Fibroblast of villous mesenchyme (primary cell): ENCODE measurements around the gene WHRN. TPM values are rescaled to one million over a fixed set of nuclear protein-coding genes. Genes with fewer than 3 reads are reported as not detected.

Experiments
- DNase-seq: peaks from one replicate; pipeline ENCODE4 v3.0.0-alpha.2; 2010; ENCODE audit warnings: low read depth
- H3K4me3 ChIP-seq: 2 replicates; pipeline ENCODE4 v1.5.1; 2011; ENCODE audit warnings: low read depth, mild to moderate bottlenecking, low read length
- total RNA-seq: library from RNA; depleted of rRNA; stranded (reverse); fragments of >200 nt; gene quantifications from 2 replicates; pipeline ENCODE4 v1.2.3, GENCODE V29; 2012
- TF ChIP-seq, protein P1 (sequence below): IDR thresholded peaks from 2 replicates; pipeline ENCODE4 v1.5.1; 2012; ENCODE audit warnings: low read depth, mild to moderate bottlenecking, low read length; ENCODE audit not compliant: insufficient read depth

The WHRN gene
- total RNA-seq, 1 donor, result 1.3 TPM

DNA sequence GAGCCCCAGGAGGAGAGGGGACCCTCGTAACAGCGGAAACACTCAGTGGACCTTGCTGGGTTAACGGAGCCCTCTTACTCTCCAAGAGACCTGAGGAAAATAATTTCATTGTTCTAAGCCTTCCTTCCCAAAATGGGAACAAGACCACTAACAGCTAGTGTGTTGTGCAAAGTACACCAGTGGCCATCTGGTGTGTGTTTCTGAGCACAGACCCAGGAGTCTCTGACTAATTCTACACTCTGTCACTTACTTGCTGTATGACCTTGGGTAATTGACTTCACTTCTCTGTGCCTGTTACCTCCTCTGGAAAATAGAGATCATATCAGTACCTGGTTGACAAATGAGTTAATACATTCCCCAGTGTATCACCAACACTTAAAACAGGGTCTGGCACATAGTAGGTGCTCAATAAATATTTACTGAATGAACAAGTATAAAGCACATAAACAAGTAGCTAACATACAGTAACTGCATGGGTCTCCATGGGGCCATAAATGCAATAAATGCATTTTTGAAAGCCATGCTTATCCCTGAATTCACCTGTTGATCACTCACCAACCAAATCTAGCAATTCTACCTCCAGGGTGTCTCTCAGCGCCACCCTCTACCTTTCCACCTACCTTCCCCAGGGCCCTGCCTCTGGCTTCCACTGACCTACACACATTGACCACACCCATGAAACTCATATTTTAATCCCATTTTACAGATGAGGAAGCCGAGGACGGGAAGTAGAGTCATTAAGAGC lies 72.8 kb downstream of the WHRN start:
- TF ChIP-seq, protein P1, sequence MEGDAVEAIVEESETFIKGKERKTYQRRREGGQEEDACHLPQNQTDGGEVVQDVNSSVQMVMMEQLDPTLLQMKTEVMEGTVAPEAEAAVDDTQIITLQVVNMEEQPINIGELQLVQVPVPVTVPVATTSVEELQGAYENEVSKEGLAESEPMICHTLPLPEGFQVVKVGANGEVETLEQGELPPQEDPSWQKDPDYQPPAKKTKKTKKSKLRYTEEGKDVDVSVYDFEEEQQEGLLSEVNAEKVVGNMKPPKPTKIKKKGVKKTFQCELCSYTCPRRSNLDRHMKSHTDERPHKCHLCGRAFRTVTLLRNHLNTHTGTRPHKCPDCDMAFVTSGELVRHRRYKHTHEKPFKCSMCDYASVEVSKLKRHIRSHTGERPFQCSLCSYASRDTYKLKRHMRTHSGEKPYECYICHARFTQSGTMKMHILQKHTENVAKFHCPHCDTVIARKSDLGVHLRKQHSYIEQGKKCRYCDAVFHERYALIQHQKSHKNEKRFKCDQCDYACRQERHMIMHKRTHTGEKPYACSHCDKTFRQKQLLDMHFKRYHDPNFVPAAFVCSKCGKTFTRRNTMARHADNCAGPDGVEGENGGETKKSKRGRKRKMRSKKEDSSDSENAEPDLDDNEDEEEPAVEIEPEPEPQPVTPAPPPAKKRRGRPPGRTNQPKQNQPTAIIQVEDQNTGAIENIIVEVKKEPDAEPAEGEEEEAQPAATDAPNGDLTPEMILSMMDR, result no peak
- DNase-seq, result no peak
- H3K4me3 ChIP-seq, result no peak overlapping the region

DNA sequence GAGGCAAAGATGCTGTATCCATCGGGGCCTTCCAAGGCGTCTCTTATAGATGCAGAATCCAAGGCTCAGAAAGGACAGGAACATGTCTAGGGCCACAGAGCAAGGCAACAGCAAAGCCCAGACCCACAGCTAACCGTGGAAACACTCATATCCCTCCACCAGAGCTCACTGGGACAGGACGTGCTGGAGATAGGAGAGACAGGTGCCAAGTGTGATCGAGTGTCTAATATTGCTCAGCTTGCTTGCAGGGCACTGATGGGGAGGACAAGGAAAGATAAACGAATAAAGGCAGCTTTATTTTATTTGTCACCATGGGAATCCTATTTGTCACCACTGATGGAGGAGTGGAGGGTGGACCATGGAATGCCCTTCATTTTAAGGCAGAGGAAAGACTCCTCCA lies 73.5 kb downstream of the WHRN start:
- TF ChIP-seq, protein P1, result no peak
- no peak overlapping the region for H3K4me3 ChIP-seq
- no peak for DNase-seq

DNA sequence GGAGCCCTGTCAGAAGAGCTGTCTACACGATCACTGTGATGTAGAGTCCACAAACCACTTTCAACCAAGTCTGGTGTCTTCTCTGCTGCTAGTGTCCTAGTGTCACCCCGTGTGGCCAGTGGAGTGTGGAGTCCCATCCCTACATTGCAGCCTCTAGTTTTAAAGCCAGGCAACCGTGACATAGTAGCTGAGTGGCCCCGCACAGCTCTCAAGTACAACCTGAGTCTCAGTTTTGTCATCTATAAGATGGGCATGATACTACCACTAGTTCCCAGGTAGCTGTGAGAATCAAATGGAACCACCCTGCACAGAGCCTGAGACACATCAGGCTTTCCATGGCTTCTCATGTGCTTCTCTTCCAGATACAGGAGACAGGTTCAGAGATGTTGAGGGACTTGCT lies 74.3 kb downstream of the WHRN start:
- no peak for DNase-seq
- no peak overlapping the region for H3K4me3 ChIP-seq
- TF ChIP-seq, protein P1, result no peak

- no peak for DNase-seq
- H3K4me3 ChIP-seq, result no peak overlapping the region
- TF ChIP-seq, protein P1, result no peak
Observed at GRCh38 chr9:114430457-114430856, 74.8 kb downstream of the WHRN start.

DNA sequence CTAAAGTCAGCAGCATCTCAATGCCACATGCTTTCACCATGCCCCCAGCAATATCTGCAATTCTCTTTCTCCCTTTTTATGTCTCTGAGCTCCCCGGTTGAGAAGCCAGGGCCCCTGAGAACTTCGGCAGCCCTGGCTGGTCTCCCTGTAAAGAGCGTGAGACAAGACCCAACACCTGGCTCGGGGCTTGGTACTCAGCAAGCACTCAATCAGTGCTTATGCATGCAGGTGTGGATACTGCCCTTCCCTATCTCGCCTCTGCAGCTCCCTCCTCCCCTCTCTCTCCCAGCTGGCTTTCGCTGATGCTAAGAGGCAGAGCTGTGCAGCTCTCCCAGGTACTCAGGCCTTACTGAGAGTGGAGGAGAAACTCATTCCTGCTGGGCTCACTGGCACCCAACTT lies 75.8 kb downstream of the WHRN start:
- TF ChIP-seq, protein P1, result no peak
- DNase-seq, result no peak
- no peak overlapping the region for H3K4me3 ChIP-seq

GRCh38 chr9:114428466-114428865 lies 76.8 kb downstream of the WHRN start:
- no peak for DNase-seq
- TF ChIP-seq, protein P1, result no peak
- no peak overlapping the region for H3K4me3 ChIP-seq

DNA sequence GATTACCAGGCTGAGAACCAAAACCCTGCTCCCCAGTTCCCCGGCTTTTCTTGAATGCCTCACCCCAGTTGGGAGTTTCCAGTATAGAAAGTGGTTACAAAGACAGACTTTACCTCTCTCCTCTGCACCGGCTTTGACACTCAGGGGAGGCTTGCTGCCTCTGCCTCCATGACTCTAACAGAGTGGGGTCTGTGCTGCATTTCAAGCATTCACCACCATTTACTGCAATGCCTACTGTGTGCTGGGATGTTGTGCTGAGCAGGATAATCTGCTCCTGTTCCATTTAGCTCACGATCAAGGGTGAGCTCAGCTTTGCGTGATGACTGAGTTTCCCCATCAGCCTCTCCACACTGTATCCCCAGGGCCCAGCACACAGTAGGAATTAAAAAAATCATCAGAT lies 77.6 kb downstream of the WHRN start:
- TF ChIP-seq, protein P1, result no peak
- no peak overlapping the region for H3K4me3 ChIP-seq
- DNase-seq, result no peak
